DOHH2 (cell line): Measurements from ENCODE around the gene REEP1.

Source experiments
- CTCF ChIP-seq: fragments of 200-600 bp; sonication (generic); IDR thresholded peaks from one replicate; pipeline ENCODE4 v1.5.1; 2014; ENCODE audit warnings: antibody characterized with exemption, mild to moderate bottlenecking, low read depth, low read length; ENCODE audit not compliant: poor library complexity, severe bottlenecking
- EZH2phosphoT487 ChIP-seq: fragments of 200-600 bp; sonication (generic); IDR thresholded peaks from 2 replicates; pipeline ENCODE4 v1.6.1; 2017; ENCODE audit warnings: borderline replicate concordance, mild to moderate bottlenecking, antibody characterized with exemption, low read length, moderate library complexity, mixed read lengths

GRCh38 chr2:86347401-86347800 is 10.0 kb upstream of the REEP1 start:
- TF ChIP-seq EZH2phosphoT487 (no peak), CTCF (no peak)
